A549 (cell line): ENCODE data around the gene GPD2. TPM values are rescaled to one million over a fixed set of nuclear protein-coding genes. Genes with fewer than 3 reads are reported as not detected.

ENCODE experiments used
- ATAC-seq, 2 experiments: fragments of 200-7000 bp in 1 of 2; fragments of >200 bp in 1 of 2; cut with Nextera tagmentation in 1 of 2; cut with Tn5 transposase in 1 of 2; 3 replicates each; pipeline versions ENCODE4 v1.8.0 to v1.9.1; 2018 to 2020; ENCODE audit warnings: mild to moderate bottlenecking in 1 of 2, moderate library complexity in 1 of 2
- CTCF ChIA-PET: fragments of 300-600 bp; sonication (Branson Sonifier 250); formaldehyde crosslinking; extraction: SDS; loops from one replicate; lab custom pipeline; 2021; ENCODE audit warnings: antibody characterized with exemption, inconsistent platforms; lab: Yijun Ruan, JAX
- POLR2A ChIA-PET: fragments of 350-600 bp; formaldehyde crosslinking; extraction: SDS; loops from one replicate; lab custom pipeline; 2021; ENCODE audit warnings: antibody characterized with exemption, inconsistent platforms; lab: Yijun Ruan, JAX
- DNase-seq, 2 experiments: peaks; one replicate each; pipeline versions ENCODE4 v3.0.0 to v3.0.0-alpha.2; 2011 to 2016; ENCODE audit warnings: low read depth in 1 of 2, low spot score in 1 of 2
- FAIRE-seq: peaks from 2 replicates; lab custom pipeline; 2011; peaks lifted over from hg19 to GRCh38; lab: Jason Lieb, UNC
- H3K27ac ChIP-seq, 2 experiments: fragments of >200 bp; sonication (Bioruptor Twin); formaldehyde crosslinking; 3 replicates each; pipeline ENCODE4 v1.5.1; 2016 to 2017
- H3K4me1 ChIP-seq: fragments of >200 bp; sonication (Bioruptor Twin); formaldehyde crosslinking; 3 replicates; pipeline ENCODE4 v1.6.1; 2016
- H3K4me2 ChIP-seq: fragments of >200 bp; sonication (Bioruptor Twin); formaldehyde crosslinking; 3 replicates; pipeline ENCODE4 v1.6.1; 2016
- H3K4me3 ChIP-seq: fragments of >200 bp; sonication (Bioruptor Twin); formaldehyde crosslinking; 3 replicates; pipeline ENCODE4 v1.5.1; 2016
- H3K9me3 ChIP-seq: fragments of >200 bp; sonication (Bioruptor Twin); formaldehyde crosslinking; 3 replicates; pipeline ENCODE4 v1.6.1; 2016
- BHLHE40 ChIP-seq: IDR thresholded peaks from 2 replicates; pipeline ENCODE4 v1.6.1; 2012; ENCODE audit warnings: low read depth, low read length, inconsistent platforms
- EHMT2 ChIP-seq: fragments of 200-600 bp; sonication (generic); IDR thresholded peaks from 2 replicates; pipeline ENCODE4 v1.6.1; 2016; ENCODE audit warnings: antibody characterized with exemption, low read depth, mild to moderate bottlenecking, moderate library complexity
- FOXS1 ChIP-seq: fragments of 250-450 bp; sonication (Bioruptor Pico); IDR thresholded peaks from 2 replicates; pipeline ENCODE4 v1.5.0; 2020; ENCODE audit warnings: mild to moderate bottlenecking, moderate library complexity
- GATA3 ChIP-seq: IDR thresholded peaks from 2 replicates; pipeline ENCODE4 v1.6.1; 2012; ENCODE audit warnings: borderline replicate concordance
- HDAC2 ChIP-seq: fragments of 200-600 bp; sonication (generic); IDR thresholded peaks from 2 replicates; pipeline ENCODE4 v1.6.1; 2016
- HOXB5 ChIP-seq: fragments of 250-450 bp; sonication (Bioruptor Pico); IDR thresholded peaks from 2 replicates; pipeline ENCODE4 v1.5.0; 2020; ENCODE audit warnings: mild to moderate bottlenecking, moderate library complexity
- JUN ChIP-seq, 2 experiments: fragments of >200 bp; sonication (Bioruptor Twin); formaldehyde crosslinking; IDR thresholded peaks; 2 replicates in 1 of 2; 3 replicates in 1 of 2; pipeline ENCODE4 v1.6.1; 2016 to 2017
- JUNB ChIP-seq: fragments of >200 bp; sonication (Bioruptor Twin); formaldehyde crosslinking; IDR thresholded peaks from 2 replicates; pipeline ENCODE4 v1.6.1; 2016
- MAFK ChIP-seq: fragments of 450-650 bp; IDR thresholded peaks from 2 replicates; pipeline ENCODE4 v1.6.1; 2014; ENCODE audit not compliant: partially characterized antibody
- MAZ ChIP-seq: fragments of 150-350 bp; IDR thresholded peaks from 2 replicates; pipeline ENCODE4 v1.6.1; 2014; ENCODE audit warnings: antibody characterized with exemption, low read depth, low read length, borderline replicate concordance
- MYC ChIP-seq: IDR thresholded peaks from 2 replicates; pipeline ENCODE4 v1.6.1; 2012; ENCODE audit warnings: mild to moderate bottlenecking, inconsistent platforms, low read length, improper control_type of control experiment, borderline replicate concordance
- NFE2L2 ChIP-seq: fragments of 150-350 bp; conservative IDR thresholded peaks from 2 replicates; pipeline ENCODE4 v1.6.1; 2014; ENCODE audit warnings: low read length
- PHF8 ChIP-seq: fragments of 200-600 bp; sonication (generic); IDR thresholded peaks from 2 replicates; pipeline ENCODE4 v1.6.1; 2016; ENCODE audit warnings: low read depth, mild to moderate bottlenecking, antibody characterized with exemption, moderate library complexity, borderline replicate concordance
- RAD21 ChIP-seq, 2 experiments: fragments of >200 bp in 1 of 2; sonication (Bioruptor Twin) in 1 of 2; formaldehyde crosslinking in 1 of 2; IDR thresholded peaks in 1 of 2; conservative IDR thresholded peaks in 1 of 2; 2 replicates in 1 of 2; 3 replicates in 1 of 2; pipeline ENCODE4 v1.6.1; 2012 to 2018; ENCODE audit warnings: inconsistent platforms in 1 of 2
- RARB ChIP-seq: fragments of 250-450 bp; sonication (Bioruptor Pico); IDR thresholded peaks from 2 replicates; pipeline ENCODE4 v1.8.0; 2021; ENCODE audit warnings: mild to moderate bottlenecking, moderate library complexity
- RFX5 ChIP-seq: fragments of 450-650 bp; IDR thresholded peaks from 2 replicates; pipeline ENCODE4 v1.7.1; 2014; ENCODE audit warnings: antibody characterized with exemption, mild to moderate bottlenecking, moderate library complexity
- RNF2 ChIP-seq: fragments of 200-600 bp; sonication (generic); IDR thresholded peaks from 2 replicates; pipeline ENCODE4 v1.6.1; 2016; ENCODE audit warnings: low read depth, mild to moderate bottlenecking, antibody characterized with exemption, moderate library complexity, borderline replicate concordance
- SREBF2 ChIP-seq: fragments of 450-650 bp; IDR thresholded peaks from 2 replicates; pipeline ENCODE4 v1.6.1; 2014; ENCODE audit warnings: mild to moderate bottlenecking, moderate library complexity
- TFCP2L1 ChIP-seq: fragments of 250-450 bp; sonication (Bioruptor Pico); IDR thresholded peaks from 2 replicates; pipeline ENCODE4 v1.5.0; 2021; ENCODE audit warnings: mild to moderate bottlenecking
- TP53 ChIP-seq: fragments of 250-450 bp; sonication (Bioruptor Pico); IDR thresholded peaks from 2 replicates; pipeline ENCODE4 v1.5.0; 2021; ENCODE audit warnings: mild to moderate bottlenecking, moderate library complexity
- ZC3H11A ChIP-seq: fragments of 450-650 bp; IDR thresholded peaks from 2 replicates; pipeline ENCODE4 v1.6.1; 2014; ENCODE audit warnings: antibody characterized with exemption, mild to moderate bottlenecking
- ZFP36 ChIP-seq: fragments of 450-650 bp; IDR thresholded peaks from 2 replicates; pipeline ENCODE4 v1.6.1; 2014; ENCODE audit warnings: borderline replicate concordance; ENCODE audit not compliant: partially characterized antibody
- ZNF302 ChIP-seq: fragments of 250-450 bp; sonication (Bioruptor Pico); IDR thresholded peaks from 2 replicates; pipeline ENCODE4 v1.9.0; 2021; ENCODE audit warnings: inconsistent platforms, mild to moderate bottlenecking, moderate library complexity
- whole genome bisulfite sequencing: methylation state at CpG from one replicate; pipeline ENCODE4 v1.1.6; 2017; ENCODE audit errors: missing lambda C conversion rate; 5-methylcytosine and 5-hydroxymethylcytosine counted together
- polyA plus RNA-seq, 4 experiments: library from polyadenylated mRNA; depleted of rRNA in 3 of 4; stranded (reverse); fragments of >200 nt; fragmentation: RNase III in 1 of 4; extraction: RNeasy Plus Mini Kit Qiagen cat#74134 plus additional on column Dnase treatment in 1 of 4; gene quantifications; 2 replicates in 3 of 4; 3 replicates in 1 of 4; pipeline ENCODE4 v1.2.3, GENCODE V29; 2011 to 2017
- TF ChIP-seq, protein P1 (sequence below): fragments of >200 bp; sonication (Bioruptor Twin); formaldehyde crosslinking; IDR thresholded peaks from 3 replicates; pipeline ENCODE4 v1.5.1; 2016
- TF ChIP-seq, protein P2 (sequence below): fragments of >200 bp; sonication (Bioruptor Twin); formaldehyde crosslinking; IDR thresholded peaks from 3 replicates; pipeline ENCODE4 v1.6.1; 2016
- TF ChIP-seq, protein P3 (sequence below): fragments of >200 bp; sonication (Bioruptor Twin); formaldehyde crosslinking; IDR thresholded peaks from 2 replicates; pipeline ENCODE4 v1.6.1; 2016
- TF ChIP-seq, protein P4 (sequence below): fragments of 250-450 bp; sonication (Bioruptor Pico); IDR thresholded peaks from 2 replicates; pipeline ENCODE4 v1.5.0; 2021; ENCODE audit warnings: mild to moderate bottlenecking, moderate library complexity, borderline replicate concordance

Gene GPD2
- polyA plus RNA-seq, 2 of the 4 experiments (the other 2 are of a cell fraction) = 26.6 to 39.6 TPM

DNA sequence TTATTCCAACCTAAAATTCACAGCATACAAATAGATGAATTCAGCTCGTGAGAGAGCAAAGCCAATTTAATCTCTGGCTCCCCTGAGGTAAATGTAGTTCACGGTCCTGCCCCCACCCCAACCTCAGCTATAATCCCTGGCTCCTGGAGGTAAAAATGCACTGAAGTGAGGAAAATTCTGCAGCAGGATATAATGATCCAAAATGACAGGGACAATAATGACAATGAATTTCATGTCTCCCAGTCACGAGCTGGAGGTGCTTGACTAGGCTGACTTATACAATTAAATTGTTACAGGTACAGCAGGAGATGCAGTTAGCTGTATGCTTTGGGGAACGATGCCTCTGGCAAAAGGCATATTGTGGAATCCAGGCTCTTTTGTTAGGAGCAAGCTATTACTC is 82.0 kb downstream of the GPD2 start (continued):
- TF ChIP-seq, protein P1, sequence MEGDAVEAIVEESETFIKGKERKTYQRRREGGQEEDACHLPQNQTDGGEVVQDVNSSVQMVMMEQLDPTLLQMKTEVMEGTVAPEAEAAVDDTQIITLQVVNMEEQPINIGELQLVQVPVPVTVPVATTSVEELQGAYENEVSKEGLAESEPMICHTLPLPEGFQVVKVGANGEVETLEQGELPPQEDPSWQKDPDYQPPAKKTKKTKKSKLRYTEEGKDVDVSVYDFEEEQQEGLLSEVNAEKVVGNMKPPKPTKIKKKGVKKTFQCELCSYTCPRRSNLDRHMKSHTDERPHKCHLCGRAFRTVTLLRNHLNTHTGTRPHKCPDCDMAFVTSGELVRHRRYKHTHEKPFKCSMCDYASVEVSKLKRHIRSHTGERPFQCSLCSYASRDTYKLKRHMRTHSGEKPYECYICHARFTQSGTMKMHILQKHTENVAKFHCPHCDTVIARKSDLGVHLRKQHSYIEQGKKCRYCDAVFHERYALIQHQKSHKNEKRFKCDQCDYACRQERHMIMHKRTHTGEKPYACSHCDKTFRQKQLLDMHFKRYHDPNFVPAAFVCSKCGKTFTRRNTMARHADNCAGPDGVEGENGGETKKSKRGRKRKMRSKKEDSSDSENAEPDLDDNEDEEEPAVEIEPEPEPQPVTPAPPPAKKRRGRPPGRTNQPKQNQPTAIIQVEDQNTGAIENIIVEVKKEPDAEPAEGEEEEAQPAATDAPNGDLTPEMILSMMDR = no peak
- no peak for TF ChIP-seq RARB (CRISPR knock-in tag)
- no peak for TF ChIP-seq RFX5
- TF ChIP-seq, all 56 proteins: peak for 0

DNA sequence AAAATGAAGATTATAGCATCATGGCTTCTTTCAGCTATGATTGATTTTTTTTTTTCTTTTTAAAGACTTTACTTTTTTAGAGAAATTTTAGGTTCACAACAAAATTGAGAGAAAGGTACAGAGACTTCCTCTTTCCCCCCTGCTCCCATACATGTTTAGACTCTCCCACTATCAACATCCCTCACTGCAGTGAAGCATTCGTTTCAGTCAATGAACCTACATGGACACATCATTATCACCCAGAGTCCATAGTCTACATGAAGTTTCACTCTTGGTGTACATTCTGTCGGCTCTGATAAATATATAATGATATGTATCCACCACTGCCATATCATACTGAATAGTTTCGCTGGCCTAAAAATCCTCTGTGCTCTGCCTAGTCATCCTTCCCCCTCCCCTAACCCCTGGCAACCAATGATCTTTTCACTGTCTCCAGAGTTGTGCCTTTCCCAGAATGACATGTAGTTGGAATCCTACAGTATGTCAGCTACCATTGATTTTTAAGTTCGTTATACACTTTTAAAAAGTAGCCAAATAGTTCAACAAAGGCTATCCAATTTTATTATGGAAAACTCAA is 86.8 kb downstream of the GPD2 start:
- DNase-seq (no peak), FAIRE-seq (no peak), ATAC-seq (no peak)
- ChIA-PET CTCF (interaction anchor here (1.6 kb wide), 1 partner anchor 67 kb away, joined by 3 read pairs; no protein-coding TSS in a partner anchor), POLR2A (no interaction called here)
- TF ChIP-seq RARB (CRISPR knock-in tag) (no peak), EHMT2 (no peak), RAD21 (conservative IDR thresholded peaks at IDR 0.05 in 1 of 2, IDR thresholded peaks at IDR 0.05 in 1 of 2) (no peak), BHLHE40 (no peak), GATA3 (no peak), HDAC2 (no peak), TFCP2L1 (no peak), FOXS1 (CRISPR knock-in tag) (no peak), ZNF302 (CRISPR knock-in tag) (no peak), MAZ (no peak), PHF8 (no peak)
- TF ChIP-seq, protein P2, sequence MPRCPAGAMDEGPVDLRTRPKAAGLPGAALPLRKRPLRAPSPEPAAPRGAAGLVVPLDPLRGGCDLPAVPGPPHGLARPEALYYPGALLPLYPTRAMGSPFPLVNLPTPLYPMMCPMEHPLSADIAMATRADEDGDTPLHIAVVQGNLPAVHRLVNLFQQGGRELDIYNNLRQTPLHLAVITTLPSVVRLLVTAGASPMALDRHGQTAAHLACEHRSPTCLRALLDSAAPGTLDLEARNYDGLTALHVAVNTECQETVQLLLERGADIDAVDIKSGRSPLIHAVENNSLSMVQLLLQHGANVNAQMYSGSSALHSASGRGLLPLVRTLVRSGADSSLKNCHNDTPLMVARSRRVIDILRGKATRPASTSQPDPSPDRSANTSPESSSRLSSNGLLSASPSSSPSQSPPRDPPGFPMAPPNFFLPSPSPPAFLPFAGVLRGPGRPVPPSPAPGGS = no peak
- TF ChIP-seq, protein P1 = no peak
- TF ChIP-seq, protein P3, sequence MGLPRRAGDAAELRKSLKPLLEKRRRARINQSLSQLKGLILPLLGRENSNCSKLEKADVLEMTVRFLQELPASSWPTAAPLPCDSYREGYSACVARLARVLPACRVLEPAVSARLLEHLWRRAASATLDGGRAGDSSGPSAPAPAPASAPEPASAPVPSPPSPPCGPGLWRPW = no peak
- Histone ChIP-seq H3K4me1 (no peaks in the 10 kb centered on the region), H3K9me3 (no peaks in the 10 kb centered on the region), H3K4me3 (no peak overlapping the region), H3K4me2 (no peak overlapping the region), H3K27ac (no peak overlapping the region)
- 88% methylated on average over 4 of the region's 4 CpGs for WGBS

DNA sequence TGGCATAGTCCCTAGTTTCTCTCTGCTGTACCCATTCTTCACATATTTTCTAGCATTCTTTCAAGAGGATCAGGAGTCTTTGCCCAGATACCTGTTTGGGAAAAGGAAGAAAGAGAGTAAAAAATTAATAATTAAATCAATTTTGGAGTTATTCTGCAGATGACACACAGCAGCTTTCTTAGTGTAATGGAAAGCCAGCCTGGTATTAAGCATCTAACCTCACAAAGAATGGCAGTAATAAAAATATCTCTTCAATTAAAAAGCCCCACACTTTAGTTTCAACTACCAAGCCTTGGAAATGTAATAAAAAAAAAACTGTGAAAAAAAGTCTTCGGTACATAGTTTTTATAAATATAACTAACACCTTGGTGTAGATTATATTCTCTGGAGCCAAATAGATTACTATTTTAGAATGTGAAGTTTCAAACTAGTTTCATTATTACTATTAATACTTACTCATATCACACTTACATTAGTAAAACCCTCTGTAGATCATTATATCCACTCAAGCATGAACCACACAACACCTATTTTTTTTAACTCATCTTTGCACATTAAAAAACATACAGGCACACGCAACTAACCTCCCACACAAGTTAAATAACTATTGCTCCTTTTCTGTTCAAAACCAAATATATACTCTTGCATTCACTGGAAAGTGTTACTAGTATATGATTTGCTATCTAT is 90.9 kb downstream of the GPD2 start:
- WGBS = 89% methylated on average over 2 of the region's 2 CpGs
- no peak overlapping the region for H3K27ac ChIP-seq
- H3K4me1 ChIP-seq = no peaks in the 10 kb centered on the region
- FAIRE-seq = no peak
- ChIA-PET POLR2A (no interaction called here), CTCF (no interaction called here)
- ATAC-seq = no peak
- H3K4me3 ChIP-seq = no peak overlapping the region
- no peak overlapping the region for H3K4me2 ChIP-seq
- no peak for DNase-seq
- no peaks in the 10 kb centered on the region for H3K9me3 ChIP-seq
- TF ChIP-seq ZC3H11A (no peak), SREBF2 (no peak), JUN (IDR thresholded peaks at IDR 0.05) (no peak), ZFP36 (no peak), MAFK (no peak), MYC (no peak), ZNF302 (CRISPR knock-in tag) (no peak), RNF2 (no peak), PHF8 (no peak), JUNB (no peak), TP53 (CRISPR knock-in tag) (no peak), NFE2L2 (no peak), MAZ (no peak), HOXB5 (CRISPR knock-in tag) (no peak)
- TF ChIP-seq, protein P4, sequence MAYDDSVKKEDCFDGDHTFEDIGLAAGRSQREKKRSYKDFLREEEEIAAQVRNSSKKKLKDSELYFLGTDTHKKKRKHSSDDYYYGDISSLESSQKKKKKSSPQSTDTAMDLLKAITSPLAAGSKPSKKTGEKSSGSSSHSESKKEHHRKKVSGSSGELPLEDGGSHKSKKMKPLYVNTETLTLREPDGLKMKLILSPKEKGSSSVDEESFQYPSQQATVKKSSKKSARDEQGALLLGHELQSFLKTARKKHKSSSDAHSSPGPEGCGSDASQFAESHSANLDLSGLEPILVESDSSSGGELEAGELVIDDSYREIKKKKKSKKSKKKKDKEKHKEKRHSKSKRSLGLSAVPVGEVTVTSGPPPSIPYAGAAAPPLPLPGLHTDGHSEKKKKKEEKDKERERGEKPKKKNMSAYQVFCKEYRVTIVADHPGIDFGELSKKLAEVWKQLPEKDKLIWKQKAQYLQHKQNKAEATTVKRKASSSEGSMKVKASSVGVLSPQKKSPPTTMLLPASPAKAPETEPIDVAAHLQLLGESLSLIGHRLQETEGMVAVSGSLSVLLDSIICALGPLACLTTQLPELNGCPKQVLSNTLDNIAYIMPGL (CRISPR knock-in tag) = no peak
